GM19395 (cell line): ENCODE measurements around the gene CD2AP.
"Not testable (repeated sequence)": the region's sequence is repeated elsewhere in the genome, so short reads cannot be mapped to it uniquely, and the experiment has no call there.

Experiments used
- ATAC-seq: cut with Tn5 transposase; IDR thresholded peaks from one replicate; pipeline ENCODE4 v1.9.1; 2021; ENCODE audit warnings: mild to moderate bottlenecking, moderate library complexity; ENCODE audit not compliant: unreplicated experiment

The CD2AP gene

GRCh38 chr6:47556459-47556858 is 78.9 kb downstream of the CD2AP start:
- ATAC-seq = not testable (repeated sequence)

GRCh38 chr6:47563162-47563561 is 85.6 kb downstream of the CD2AP start:
- no peak for ATAC-seq

GRCh38 chr6:47566602-47567001 is 89.0 kb downstream of the CD2AP start:
- ATAC-seq = not testable (repeated sequence)

- no peak for ATAC-seq
Measured at GRCh38 chr6:47567586-47567985, 90.0 kb downstream of the CD2AP start.

- no peak for ATAC-seq
Measured at GRCh38 chr6:47571488-47571887, 93.9 kb downstream of the CD2AP start.

GRCh38 chr6:47573109-47573508 is 95.5 kb downstream of the CD2AP start:
- no peak for ATAC-seq

GRCh38 chr6:47574789-47575188 is 97.2 kb downstream of the CD2AP start:
- ATAC-seq = no peak

GRCh38 chr6:47579040-47579439 is 101.5 kb downstream of the CD2AP start:
- ATAC-seq = no peak

GRCh38 chr6:47581591-47581990 is 104.0 kb downstream of the CD2AP start:
- peak; percentile 93 for ATAC-seq

GRCh38 chr6:47587493-47587892 is 109.9 kb downstream of the CD2AP start:
- ATAC-seq = no peak

- no peak for ATAC-seq
Measured at GRCh38 chr6:47592131-47592840, 114.7 kb downstream of the CD2AP start.

- ATAC-seq = no peak
Measured at GRCh38 chr6:47593979-47594378, 116.4 kb downstream of the CD2AP start.

GRCh38 chr6:47595785-47596184 is 118.2 kb downstream of the CD2AP start:
- no peak for ATAC-seq

- ATAC-seq = no peak
Measured at GRCh38 chr6:47598367-47598766, 120.8 kb downstream of the CD2AP start.

GRCh38 chr6:47599512-47599911 is 121.9 kb downstream of the CD2AP start:
- no peak for ATAC-seq

GRCh38 chr6:47603227-47603626 is 125.6 kb downstream of the CD2AP start:
- no peak for ATAC-seq

- ATAC-seq = no peak
Measured at GRCh38 chr6:47603995-47604394, 126.4 kb downstream of the CD2AP start.

- ATAC-seq = no peak
Measured at GRCh38 chr6:47621838-47622449, 144.4 kb downstream of the CD2AP start.

- ATAC-seq = no peak
Measured at GRCh38 chr6:47626782-47627181, 149.2 kb downstream of the CD2AP start.

GRCh38 chr6:47628448-47629272 is 151.1 kb downstream of the CD2AP start:
- ATAC-seq = no peak

- ATAC-seq = no peak
Measured at GRCh38 chr6:47629954-47630353, 152.4 kb downstream of the CD2AP start.

GRCh38 chr6:47630587-47630986 is 153.0 kb downstream of the CD2AP start:
- no peak for ATAC-seq
